Astrocyte (in vitro differentiated cells and primary cell): ENCODE measurements around the gene RPS6KA2. TPM values are rescaled to one million over a fixed set of nuclear protein-coding genes. Genes with fewer than 3 reads are reported as not detected.

Source experiments
- DNase-seq: peaks from one replicate; pipeline ENCODE4 v3.0.0-alpha.2; 2010; ENCODE audit warnings: low read depth
- FAIRE-seq: peaks from 2 replicates; lab custom pipeline; 2011; peaks lifted over from hg19 to GRCh38; lab: Jason Lieb, UNC
- H2AFZ ChIP-seq: 2 replicates; pipeline ENCODE4 v1.6.0; 2012; ENCODE audit warnings: low read depth, low read length, inconsistent platforms
- H3K27ac ChIP-seq: 2 replicates; pipeline ENCODE4 v1.5.1; 2011; ENCODE audit warnings: low read depth, low read length, inconsistent platforms
- H3K27me3 ChIP-seq: 2 replicates; pipeline ENCODE4 v1.6.0; 2011; ENCODE audit warnings: low read length, inconsistent platforms; ENCODE audit not compliant: insufficient read depth
- H3K36me3 ChIP-seq: 2 replicates; pipeline ENCODE4 v1.5.1; 2011; ENCODE audit warnings: low read length, inconsistent platforms; ENCODE audit not compliant: insufficient read depth
- H3K4me1 ChIP-seq: 2 replicates; pipeline ENCODE4 v1.5.1; 2011; ENCODE audit warnings: low read length, inconsistent platforms; ENCODE audit not compliant: insufficient read depth
- H3K4me2 ChIP-seq: 2 replicates; pipeline ENCODE4 v1.6.0; 2012; ENCODE audit warnings: low read length, inconsistent platforms
- H3K4me3 ChIP-seq: 2 replicates; pipeline ENCODE4 v1.5.1; 2011; ENCODE audit warnings: low read depth, mild to moderate bottlenecking, low read length, inconsistent platforms; ENCODE audit not compliant: insufficient read depth
- H3K79me2 ChIP-seq: 2 replicates; pipeline ENCODE4 v1.6.0; 2012; ENCODE audit warnings: mild to moderate bottlenecking, low read length, inconsistent platforms; ENCODE audit not compliant: insufficient read depth
- H3K9ac ChIP-seq: 2 replicates; pipeline ENCODE4 v1.6.0; 2012; ENCODE audit warnings: mild to moderate bottlenecking, low read length, inconsistent platforms
- H3K9me3 ChIP-seq: 2 replicates; pipeline ENCODE4 v1.5.1; 2012; ENCODE audit warnings: low read depth, mild to moderate bottlenecking, low read length, inconsistent platforms; ENCODE audit not compliant: insufficient read depth
- H4K20me1 ChIP-seq: 2 replicates; pipeline ENCODE4 v1.6.0; 2012; ENCODE audit warnings: low read length, inconsistent platforms; ENCODE audit not compliant: insufficient read depth
- H3K27ac Mint-ChIP-seq: one replicate; pipeline ENCODE4 v1.8.0; 2021; ENCODE audit warnings: mild to moderate bottlenecking, mixed read lengths; ENCODE audit not compliant: unreplicated experiment
- H3K27me3 Mint-ChIP-seq: one replicate; pipeline ENCODE4 v1.8.0; 2021; ENCODE audit warnings: low read depth, mixed read lengths; ENCODE audit not compliant: unreplicated experiment
- H3K36me3 Mint-ChIP-seq: one replicate; pipeline ENCODE4 v1.8.0; 2021; ENCODE audit warnings: low read depth, mixed read lengths; ENCODE audit not compliant: unreplicated experiment
- H3K4me1 Mint-ChIP-seq: one replicate; pipeline ENCODE4 v1.8.0; 2021; ENCODE audit warnings: low read depth, mixed read lengths; ENCODE audit not compliant: unreplicated experiment
- H3K4me3 Mint-ChIP-seq: one replicate; pipeline ENCODE4 v1.8.0; 2021; ENCODE audit warnings: mild to moderate bottlenecking, moderate library complexity, mixed read lengths; ENCODE audit not compliant: unreplicated experiment
- H3K9me3 Mint-ChIP-seq: one replicate; pipeline ENCODE4 v1.8.0; 2021; ENCODE audit warnings: mild to moderate bottlenecking, mixed read lengths; ENCODE audit not compliant: unreplicated experiment
- EZH2 ChIP-seq: IDR thresholded peaks from 2 replicates; pipeline ENCODE4 v1.6.1; 2012; ENCODE audit warnings: mild to moderate bottlenecking, low read length, inconsistent platforms; ENCODE audit not compliant: insufficient read depth
- total RNA-seq: library from RNA; stranded (reverse); gene quantifications from 2 replicates; pipeline ENCODE4 v1.2.1, GENCODE V29; 2021
- TF ChIP-seq, protein P1 (sequence below): IDR thresholded peaks from 2 replicates; pipeline ENCODE4 v1.5.1; 2011; ENCODE audit warnings: low read depth, mild to moderate bottlenecking, inconsistent platforms, low read length, moderate library complexity; ENCODE audit not compliant: insufficient read depth

Gene RPS6KA2
- total RNA-seq, 1 donor from 2014 or later: 33.5 TPM

DNA sequence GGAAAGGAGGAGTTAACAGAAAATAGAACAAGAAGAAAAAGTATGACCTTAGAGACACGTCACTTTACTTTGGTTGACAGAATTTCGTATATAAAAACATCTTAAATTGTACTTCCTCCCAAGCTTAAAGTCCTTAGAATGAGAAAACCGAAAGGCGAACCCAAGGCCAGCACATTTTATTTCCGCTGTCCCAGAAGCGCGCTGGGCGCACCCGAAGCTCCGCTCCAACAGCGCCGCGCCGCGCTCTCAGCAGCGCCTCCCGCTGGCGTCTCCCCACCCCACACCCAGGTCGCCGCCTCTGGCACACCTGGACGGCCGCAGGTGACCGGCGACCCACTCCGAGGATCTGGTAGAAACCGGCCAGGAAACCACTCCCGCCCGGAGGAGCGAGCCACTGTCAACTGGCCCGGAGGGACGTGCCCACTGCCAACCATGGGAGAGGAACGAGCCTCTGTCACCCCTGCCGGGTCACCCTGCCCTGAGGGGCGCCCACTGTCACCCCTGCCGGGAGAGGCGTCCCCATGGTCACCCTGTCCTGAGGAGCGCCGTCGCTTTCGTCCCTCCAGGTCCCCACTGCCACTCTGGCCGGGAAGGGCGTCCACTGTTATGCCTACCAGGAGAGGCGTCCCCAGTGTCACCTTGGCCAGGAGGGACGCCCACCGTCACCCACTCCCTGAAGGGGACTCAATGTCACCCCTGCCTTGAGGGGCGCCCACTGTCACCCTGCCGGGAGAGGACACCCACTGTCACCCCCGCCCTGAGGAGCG lies 245.1 kb downstream of the RPS6KA2 start:
- no peak for TF ChIP-seq EZH2
- TF ChIP-seq, protein P1, sequence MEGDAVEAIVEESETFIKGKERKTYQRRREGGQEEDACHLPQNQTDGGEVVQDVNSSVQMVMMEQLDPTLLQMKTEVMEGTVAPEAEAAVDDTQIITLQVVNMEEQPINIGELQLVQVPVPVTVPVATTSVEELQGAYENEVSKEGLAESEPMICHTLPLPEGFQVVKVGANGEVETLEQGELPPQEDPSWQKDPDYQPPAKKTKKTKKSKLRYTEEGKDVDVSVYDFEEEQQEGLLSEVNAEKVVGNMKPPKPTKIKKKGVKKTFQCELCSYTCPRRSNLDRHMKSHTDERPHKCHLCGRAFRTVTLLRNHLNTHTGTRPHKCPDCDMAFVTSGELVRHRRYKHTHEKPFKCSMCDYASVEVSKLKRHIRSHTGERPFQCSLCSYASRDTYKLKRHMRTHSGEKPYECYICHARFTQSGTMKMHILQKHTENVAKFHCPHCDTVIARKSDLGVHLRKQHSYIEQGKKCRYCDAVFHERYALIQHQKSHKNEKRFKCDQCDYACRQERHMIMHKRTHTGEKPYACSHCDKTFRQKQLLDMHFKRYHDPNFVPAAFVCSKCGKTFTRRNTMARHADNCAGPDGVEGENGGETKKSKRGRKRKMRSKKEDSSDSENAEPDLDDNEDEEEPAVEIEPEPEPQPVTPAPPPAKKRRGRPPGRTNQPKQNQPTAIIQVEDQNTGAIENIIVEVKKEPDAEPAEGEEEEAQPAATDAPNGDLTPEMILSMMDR: peak; percentile 40
- Histone ChIP-seq H3K27ac (peak overlapping the region; percentile 3), H3K79me2 (peaks cover 6% of the 10 kb centered on the region), H2AFZ (peak overlapping the region; percentile 94), H3K36me3 (no peaks in the 10 kb centered on the region), H4K20me1 (no peaks in the 10 kb centered on the region), H3K9me3 (no peaks in the 10 kb centered on the region), H3K27me3 (no peaks in the 10 kb centered on the region), H3K4me2 (peak overlapping the region; percentile 100), H3K4me3 (peak overlapping the region; percentile 97), H3K9ac (peak overlapping the region; percentile 87), H3K4me1 (no peaks in the 10 kb centered on the region)
- H3K27ac Mint-ChIP-seq: peak overlapping the region; percentile 85
- no peak for FAIRE-seq
- H3K27me3 Mint-ChIP-seq: no peaks in the 10 kb centered on the region
- peak; percentile 19 for DNase-seq
- no peaks in the 10 kb centered on the region for H3K9me3 Mint-ChIP-seq
- peak overlapping the region; percentile 93 for H3K4me3 Mint-ChIP-seq
- H3K4me1 Mint-ChIP-seq: peaks cover 1% of the 10 kb centered on the region
- peaks cover 1% of the 10 kb centered on the region for H3K36me3 Mint-ChIP-seq

DNA sequence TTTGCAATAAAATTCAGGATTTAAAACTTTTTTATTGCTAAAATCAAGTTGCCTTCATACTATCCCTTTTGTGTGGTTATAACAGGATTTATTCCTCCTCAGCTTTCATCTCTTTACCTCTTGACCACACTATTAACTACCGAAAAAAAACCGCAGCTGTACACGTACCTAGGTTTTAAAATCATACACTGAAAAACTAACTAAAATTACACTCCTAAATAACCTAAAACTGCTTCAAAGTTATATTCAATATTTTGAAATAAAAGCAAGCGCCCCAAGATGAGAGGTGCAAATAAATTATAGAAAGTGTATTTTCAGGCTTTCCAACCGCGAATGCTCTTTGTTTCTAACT lies 245.7 kb downstream of the RPS6KA2 start:
- Mint-ChIP-seq H3K27ac (peak overlapping the region; percentile 85), H3K4me3 (peak overlapping the region; percentile 93), H3K9me3 (no peaks in the 10 kb centered on the region), H3K4me1 (peaks cover 1% of the 10 kb centered on the region), H3K36me3 (no peaks in the 10 kb centered on the region), H3K27me3 (no peaks in the 10 kb centered on the region)
- Histone ChIP-seq H3K4me3 (peak overlapping the region; percentile 97), H2AFZ (peak overlapping the region; percentile 94), H3K27me3 (no peaks in the 10 kb centered on the region), H3K4me1 (no peaks in the 10 kb centered on the region), H3K4me2 (peak overlapping the region; percentile 100), H3K9ac (peak overlapping the region; percentile 87), H3K9me3 (no peaks in the 10 kb centered on the region), H3K27ac (no peak overlapping the region), H3K36me3 (no peaks in the 10 kb centered on the region), H4K20me1 (no peaks in the 10 kb centered on the region), H3K79me2 (peaks cover 6% of the 10 kb centered on the region)
- FAIRE-seq (no peak), DNase-seq (no peak)
- TF ChIP-seq, protein P1: no peak
- no peak for TF ChIP-seq EZH2

DNA sequence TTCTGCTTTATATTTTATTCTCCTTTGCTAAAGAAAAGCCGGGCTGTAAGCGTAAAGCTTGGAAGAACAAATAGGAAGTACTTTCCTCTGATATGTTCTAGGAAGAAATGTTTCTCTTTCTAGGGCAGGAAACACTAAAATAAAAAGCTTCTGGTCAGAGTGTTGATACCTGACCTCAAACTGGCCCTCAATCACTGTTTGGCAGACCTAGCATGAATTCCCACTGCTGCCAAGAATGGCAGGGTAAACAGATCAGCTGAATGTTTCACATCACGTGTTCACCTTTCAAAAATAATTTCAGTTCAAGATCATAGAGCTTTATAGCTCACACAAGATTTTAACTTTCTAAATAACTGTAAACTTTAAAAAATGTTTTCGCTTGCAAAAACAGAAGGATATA lies 247.3 kb downstream of the RPS6KA2 start:
- H3K27me3 ChIP-seq: no peaks in the 10 kb centered on the region
- H3K79me2 ChIP-seq: peaks cover 6% of the 10 kb centered on the region
- Mint-ChIP-seq H3K4me1 (peaks cover 1% of the 10 kb centered on the region), H3K27ac (no peak overlapping the region), H3K4me3 (no peak overlapping the region), H3K27me3 (no peaks in the 10 kb centered on the region), H3K9me3 (no peaks in the 10 kb centered on the region), H3K36me3 (peaks cover 2% of the 10 kb centered on the region)
- no peak overlapping the region for H3K9ac ChIP-seq
- no peak overlapping the region for H3K4me3 ChIP-seq
- DNase-seq (no peak), FAIRE-seq (no peak)
- no peak for TF ChIP-seq EZH2
- TF ChIP-seq, protein P1: no peak
- no peak overlapping the region for H2AFZ ChIP-seq
- no peaks in the 10 kb centered on the region for H3K9me3 ChIP-seq
- no peaks in the 10 kb centered on the region for H3K4me1 ChIP-seq
- no peak overlapping the region for H3K27ac ChIP-seq
- no peak overlapping the region for H3K4me2 ChIP-seq
- H3K36me3 ChIP-seq: no peaks in the 10 kb centered on the region
- no peaks in the 10 kb centered on the region for H4K20me1 ChIP-seq
